NCI-H1694 (cell line): Measurements from ENCODE around the gene PAGE2.
A peak's percentile ranks its signal among the peaks of the same experiment; 100 is the strongest.
"Not testable (repeated sequence)": the region's sequence is repeated elsewhere in the genome, so short reads cannot be mapped to it uniquely, and the experiment has no call there.

Experiments
- DNase-seq: peaks from one replicate; lab custom pipeline; 2025; lab: John Stamatoyannopoulos, UW

PAGE2 gene

DNA sequence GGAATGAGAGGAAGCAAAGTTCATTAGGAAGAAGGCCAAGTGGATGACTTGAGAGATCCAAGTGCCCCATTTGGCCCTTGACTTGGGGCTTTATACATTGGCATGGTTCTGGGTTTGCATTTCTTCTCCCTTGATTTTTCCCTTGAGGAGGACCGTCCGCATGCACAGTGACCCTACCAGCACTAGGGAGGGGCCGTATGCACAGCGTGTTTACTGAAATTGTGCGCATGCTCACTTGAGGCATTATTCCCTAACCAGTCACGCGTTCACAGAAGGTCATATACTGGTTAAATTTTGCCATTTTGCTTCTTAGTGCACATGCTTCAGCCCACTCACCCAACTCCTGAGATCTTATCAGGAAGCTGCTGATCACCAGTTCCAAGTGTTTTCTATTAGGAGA lies 35.1 kb downstream of the PAGE2 start:
- no peak for DNase-seq

DNA sequence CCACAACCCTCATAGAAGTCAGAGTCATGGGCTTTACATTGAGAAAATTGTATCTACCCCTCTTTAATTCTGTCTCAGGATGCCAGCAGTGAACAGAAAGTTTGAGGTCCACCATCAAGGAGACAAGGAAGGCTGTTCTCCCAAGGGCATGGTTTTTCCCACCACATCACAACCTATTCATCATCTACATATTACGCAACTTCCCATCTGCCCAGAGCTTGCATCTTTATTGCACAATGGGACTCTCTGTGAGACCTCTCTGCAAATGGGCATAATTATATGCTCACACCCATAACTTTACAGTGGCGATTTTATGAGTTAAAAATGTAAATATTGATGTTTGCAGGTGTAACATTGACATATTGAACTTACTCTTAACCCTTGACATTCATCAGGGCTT lies 38.9 kb downstream of the PAGE2 start:
- DNase-seq: no peak

DNA sequence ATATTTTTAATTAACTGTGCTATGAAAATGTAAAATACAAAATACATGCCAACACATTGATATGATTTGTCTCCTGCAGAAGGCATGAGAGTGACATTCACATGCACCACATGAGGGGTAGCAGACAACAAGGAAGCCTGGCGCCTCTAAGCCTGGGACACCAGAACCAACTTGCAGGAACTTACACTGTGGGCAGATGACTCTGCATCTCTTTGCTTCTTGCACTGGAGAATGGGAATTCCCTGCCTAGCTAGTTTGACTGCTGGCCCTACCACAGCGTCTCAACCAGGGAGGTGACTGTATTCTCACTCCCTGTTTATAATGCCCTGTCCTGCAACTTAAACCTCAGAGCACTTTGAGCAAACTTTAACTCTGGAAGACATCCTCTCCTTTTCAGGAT lies 40.5 kb downstream of the PAGE2 start:
- DNase-seq: no peak

DNA sequence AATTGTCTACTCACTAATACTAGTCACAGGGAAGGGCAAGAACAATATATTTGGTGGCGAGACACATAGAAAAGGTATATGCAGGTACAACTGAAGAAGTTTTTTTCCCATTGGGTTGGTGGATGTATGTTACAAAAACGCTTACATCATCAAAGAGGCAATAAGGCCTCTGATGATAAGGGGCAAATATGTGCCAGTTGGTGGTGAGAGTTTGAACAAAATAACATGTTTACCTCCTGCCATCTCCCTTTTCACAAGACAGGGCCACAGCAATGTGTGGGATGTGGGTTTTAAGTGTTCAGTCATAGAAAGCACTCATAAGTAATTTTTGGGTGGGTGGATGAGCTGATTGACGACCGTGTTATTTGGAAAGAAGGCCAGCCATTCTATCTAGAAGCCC lies 41.7 kb downstream of the PAGE2 start:
- no peak for DNase-seq

- DNase-seq: no peak
These were observed 43.6 kb downstream of the PAGE2 start for GRCh38 chrX:55132416-55132815.

GRCh38 chrX:55135171-55135570 lies 46.4 kb downstream of the PAGE2 start:
- peak; percentile 29 for DNase-seq

DNA sequence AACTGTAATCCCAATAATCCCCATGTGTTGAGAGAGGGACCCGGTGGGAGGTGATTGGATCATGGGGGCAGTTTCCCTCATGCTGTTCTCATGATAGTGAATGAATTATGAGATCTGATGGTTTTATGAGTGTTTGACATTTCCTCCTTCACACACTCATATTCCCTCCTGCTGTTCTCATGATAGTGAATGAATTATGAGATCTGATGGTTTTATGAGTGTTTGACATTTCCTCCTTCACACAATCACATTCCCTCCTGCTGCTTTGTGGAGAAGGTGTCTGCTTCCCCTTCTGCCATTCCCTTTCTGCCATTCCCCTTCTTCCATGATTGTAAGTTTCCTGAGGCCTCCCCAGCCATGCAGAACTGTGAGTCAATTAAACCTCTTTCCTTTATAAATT lies 52.0 kb downstream of the PAGE2 start:
- DNase-seq: not testable (repeated sequence)
